Measurements from ENCODE around the gene ELF4.

ELF4 gene

GRCh38 chrX:130114141-130114588 is 3.9 kb upstream of the ELF4 start:
- DNase-seq (ENCODE audit: low read depth): no peak

GRCh38 chrX:130111220-130112154 is 1.2 kb upstream of the ELF4 start:
- no peak for DNase-seq (ENCODE audit: low read depth)

- DNase-seq (ENCODE audit: low read depth): no peak
Observed at GRCh38 chrX:130109429-130110378, 593 bp downstream of the ELF4 start.

GRCh38 chrX:130108647-130109428 is 1.5 kb downstream of the ELF4 start:
- DNase-seq (ENCODE audit: low read depth): no peak

GRCh38 chrX:130106071-130106470 is 4.2 kb downstream of the ELF4 start:
- no peak for DNase-seq (ENCODE audit: low read depth)

GRCh38 chrX:130105244-130105643 is 5.1 kb downstream of the ELF4 start:
- no peak for DNase-seq (ENCODE audit: low read depth)

- no peak for DNase-seq (ENCODE audit: low read depth)
Observed at GRCh38 chrX:130103605-130104004, 6.7 kb downstream of the ELF4 start.

- no peak for DNase-seq (ENCODE audit: low read depth)
Observed at GRCh38 chrX:130100180-130100579, 10.1 kb downstream of the ELF4 start.

- DNase-seq (ENCODE audit: low read depth): no peak
Observed at GRCh38 chrX:130098210-130098552, 12.1 kb downstream of the ELF4 start.

- no peak for DNase-seq (ENCODE audit: low read depth)
Observed at GRCh38 chrX:130097507-130098209, 12.6 kb downstream of the ELF4 start.

GRCh38 chrX:130095249-130096030 is 14.9 kb downstream of the ELF4 start:
- DNase-seq (ENCODE audit: low read depth): no peak

GRCh38 chrX:130094696-130095095 is 15.6 kb downstream of the ELF4 start:
- no peak for DNase-seq (ENCODE audit: low read depth)

GRCh38 chrX:130093271-130093670 is 17.0 kb downstream of the ELF4 start:
- DNase-seq (ENCODE audit: low read depth): no peak

- DNase-seq (ENCODE audit: low read depth): peak; percentile 73
Observed at GRCh38 chrX:130091980-130092522, 18.2 kb downstream of the ELF4 start.

GRCh38 chrX:130090364-130090763 is 19.9 kb downstream of the ELF4 start:
- no peak for DNase-seq (ENCODE audit: low read depth)

- DNase-seq (ENCODE audit: low read depth): peak; percentile 45
Observed at GRCh38 chrX:130086447-130087206, 23.7 kb downstream of the ELF4 start.

- no peak for DNase-seq (ENCODE audit: low read depth)
Observed at GRCh38 chrX:130085551-130086446, 24.5 kb downstream of the ELF4 start.

GRCh38 chrX:130084631-130085237 is 25.6 kb downstream of the ELF4 start:
- no peak for DNase-seq (ENCODE audit: low read depth)
